Measurements from ENCODE around the gene USP7.

- no peak for TF ChIP-seq CTCF (IDR thresholded peaks at IDR 0.05)
- no peak for TF ChIP-seq POLR2AphosphoS5 (IDR thresholded peaks at IDR 0.05)
- TF ChIP-seq POLR2A (IDR thresholded peaks at IDR 0.05): no peak
Measured at GRCh38 chr16:8989099-8989878, 25.6 kb upstream of the USP7 start.

Measured in breast epithelium (tissue), 3 donors.